H1 (cell line): ENCODE measurements around the gene HSPA6. TPM values are rescaled to one million over a fixed set of nuclear protein-coding genes. Genes with fewer than 3 reads are reported as not detected.
"Not testable (repeated sequence)": the region's sequence is repeated elsewhere in the genome, so short reads cannot be mapped to it uniquely, and the experiment has no call there.

Experiments used
- CTCF ChIA-PET: fragments of 300-600 bp; sonication (Branson Sonifier 250); formaldehyde crosslinking; loops from one replicate; lab custom pipeline; 2021; ENCODE audit not compliant: partially characterized antibody; lab: Charles Lee
- POLR2A ChIA-PET: fragments of 300-600 bp; sonication (Branson Sonifier 250); formaldehyde crosslinking; loops from one replicate; lab custom pipeline; 2021; ENCODE audit warnings: inconsistent platforms; ENCODE audit not compliant: partially characterized antibody; lab: Charles Lee
- DNase-seq, 2 experiments: peaks; one replicate each; pipeline versions ENCODE4 v3.0.0 to v3.0.0-alpha.2; 2010 to 2022; ENCODE audit warnings: low spot score in 2 of 2, low read depth in 1 of 2, mixed read lengths in 1 of 2
- FAIRE-seq: peaks from 2 replicates; lab custom pipeline; 2011; peaks lifted over from hg19 to GRCh38; lab: Jason Lieb, UNC
- H2AFZ ChIP-seq: 2 replicates; pipeline ENCODE4 v1.8.1; 2012; ENCODE audit warnings: low read length, inconsistent platforms
- H2AK5ac ChIP-seq: 2 replicates; pipeline ENCODE4 v1.6.1; 2013; ENCODE audit warnings: low read depth, low read length
- H2BK120ac ChIP-seq: replicated peaks from 2 replicates; pipeline ENCODE3; 2013; ENCODE audit warnings: low read depth, low read length, inconsistent platforms
- H2BK12ac ChIP-seq: 2 replicates; pipeline ENCODE4 v1.6.1; 2013; ENCODE audit warnings: low read depth, low read length
- H2BK15ac ChIP-seq: 2 replicates; pipeline ENCODE4 v1.6.1; 2013; ENCODE audit warnings: low read length
- H2BK20ac ChIP-seq: 2 replicates; pipeline ENCODE4 v1.6.1; 2013; ENCODE audit warnings: low read length
- H2BK5ac ChIP-seq: 2 replicates; pipeline ENCODE4 v1.6.1; 2013; ENCODE audit warnings: low read depth, low read length
- H3K14ac ChIP-seq: 2 replicates; pipeline ENCODE4 v1.6.1; 2013; ENCODE audit warnings: inconsistent platforms; ENCODE audit not compliant: insufficient read length
- H3K18ac ChIP-seq: 2 replicates; pipeline ENCODE4 v1.6.1; 2013; ENCODE audit warnings: low read length; ENCODE audit errors: extremely low read depth
- H3K23ac ChIP-seq: 2 replicates; pipeline ENCODE4 v1.6.1; 2013; ENCODE audit warnings: inconsistent platforms; ENCODE audit not compliant: insufficient read length
- H3K23me2 ChIP-seq: 2 replicates; pipeline ENCODE4 v1.6.1; 2013; ENCODE audit warnings: low read depth, low read length
- H3K27ac ChIP-seq: 2 replicates; pipeline ENCODE4 v1.6.1; 2011; ENCODE audit warnings: low read depth, low read length, inconsistent platforms
- H3K27me3 ChIP-seq, 4 experiments: replicated peaks in 1 of 4; 1 replicate in 1 of 4; 2 replicates in 3 of 4; pipeline versions ENCODE4 v1.6.1 to v1.8.1; 2011 to 2013; ENCODE audit warnings: low read length in 3 of 4, mild to moderate bottlenecking in 3 of 4, inconsistent platforms in 2 of 4, mixed read lengths in 2 of 4, moderate library complexity in 1 of 4; ENCODE audit not compliant: control insufficient read depth in 3 of 4, insufficient read depth in 3 of 4; ENCODE audit errors: extremely low read depth in 1 of 4
- H3K36me3 ChIP-seq, 4 experiments: 2 replicates each; pipeline versions ENCODE4 v1.6.1 to v1.8.1; 2011 to 2013; ENCODE audit warnings: mild to moderate bottlenecking in 4 of 4, low read length in 3 of 4, moderate library complexity in 2 of 4, control low read depth in 1 of 4, inconsistent platforms in 1 of 4; ENCODE audit not compliant: insufficient read depth in 4 of 4, control insufficient read depth in 2 of 4
- H3K4ac ChIP-seq: replicated peaks from 2 replicates; pipeline ENCODE3; 2013; ENCODE audit warnings: low read length, low read depth, mixed read lengths, inconsistent platforms; ENCODE audit not compliant: insufficient read length
- H3K4me1 ChIP-seq, 4 experiments: replicated peaks in 1 of 4; 1 replicate in 1 of 4; 2 replicates in 3 of 4; pipeline versions ENCODE4 v1.6.1 to v1.8.1; 2011 to 2013; ENCODE audit warnings: low read length in 3 of 4, inconsistent platforms in 2 of 4, mixed read lengths in 1 of 4; ENCODE audit not compliant: insufficient read depth in 4 of 4, control insufficient read depth in 3 of 4
- H3K4me2 ChIP-seq, 2 experiments: 2 replicates each; pipeline versions ENCODE4 v1.6.1 to v1.8.1; 2011 to 2013; ENCODE audit warnings: low read depth in 2 of 2, low read length in 2 of 2, control low read depth in 1 of 2, inconsistent platforms in 1 of 2, mild to moderate bottlenecking in 1 of 2; ENCODE audit not compliant: insufficient read depth in 1 of 2
- H3K4me3 ChIP-seq, 4 experiments: fragments of 200-600, 300-600 bp in 1 of 4; sonication (generic), shearing (Covaris generic), sonication (Bioruptor Twin) in 1 of 4; 2 replicates each; pipeline versions ENCODE4 v1.5.1 to v1.8.1; 2011 to 2016; ENCODE audit warnings: low read length in 4 of 4, low read depth in 3 of 4, control low read depth in 2 of 4, inconsistent platforms in 2 of 4, mild to moderate bottlenecking in 2 of 4, mixed read lengths in 1 of 4, moderate library complexity in 1 of 4; ENCODE audit not compliant: insufficient read depth in 2 of 4; ENCODE audit errors: extremely low read depth in 1 of 4
- H3K56ac ChIP-seq: replicated peaks from 2 replicates; pipeline ENCODE3; 2013; ENCODE audit warnings: low read depth, mild to moderate bottlenecking, mixed read lengths, low read length, inconsistent platforms; ENCODE audit not compliant: insufficient read length
- H3K79me1 ChIP-seq: 2 replicates; pipeline ENCODE4 v1.6.1; 2013; ENCODE audit warnings: low read depth, low read length, control low read depth
- H3K79me2 ChIP-seq, 2 experiments: 2 replicates each; pipeline versions ENCODE4 v1.6.1 to v1.8.1; 2012 to 2013; ENCODE audit warnings: low read length in 2 of 2, mild to moderate bottlenecking in 2 of 2, inconsistent platforms in 1 of 2; ENCODE audit not compliant: insufficient read depth in 2 of 2, control insufficient read depth in 1 of 2
- H3K9ac ChIP-seq, 4 experiments: replicated peaks in 1 of 4; 1 replicate in 1 of 4; 2 replicates in 3 of 4; pipeline versions ENCODE4 v1.6.1 to v1.8.1; 2011 to 2013; ENCODE audit warnings: low read depth in 3 of 4, low read length in 3 of 4, control low read depth in 2 of 4, mild to moderate bottlenecking in 2 of 4, moderate library complexity in 2 of 4, inconsistent platforms in 1 of 4; ENCODE audit errors: extremely low read depth in 1 of 4
- H3K9me3 ChIP-seq, 2 experiments: 2 replicates each; pipeline versions ENCODE4 v1.6.1 to v1.8.1; 2012 to 2013; ENCODE audit warnings: mild to moderate bottlenecking in 2 of 2, moderate library complexity in 2 of 2, control low read depth in 1 of 2, inconsistent platforms in 1 of 2, low read depth in 1 of 2, low read length in 1 of 2, mixed read lengths in 1 of 2; ENCODE audit not compliant: insufficient read depth in 2 of 2
- H4K20me1 ChIP-seq, 2 experiments: replicated peaks in 1 of 2; 2 replicates each; pipeline versions ENCODE3 to v1.8.1; 2011 to 2013; ENCODE audit warnings: inconsistent platforms in 2 of 2, low read length in 2 of 2, mild to moderate bottlenecking in 1 of 2; ENCODE audit not compliant: insufficient read depth in 2 of 2, control insufficient read depth in 1 of 2
- H4K5ac ChIP-seq: 2 replicates; pipeline ENCODE4 v1.6.1; 2013; ENCODE audit warnings: low read length, low read depth, mixed read lengths, inconsistent platforms; ENCODE audit not compliant: insufficient read length
- H4K8ac ChIP-seq: 2 replicates; pipeline ENCODE4 v1.8.0; 2013; ENCODE audit warnings: mild to moderate bottlenecking, moderate library complexity, low read length, inconsistent platforms; ENCODE audit not compliant: insufficient read depth; ENCODE audit errors: extremely low read depth
- H4K91ac ChIP-seq: replicated peaks from 2 replicates; pipeline ENCODE3; 2013; ENCODE audit warnings: low read length, mixed read lengths, inconsistent platforms; ENCODE audit not compliant: insufficient read length
- WGBS, 2 experiments: shearing (Covaris generic) in 1 of 2; methylation state at CpG; one replicate each; pipeline versions ENCODE4 v1.1.6 to v1.1.7; 2013 to 2015; ENCODE audit warnings: low lambda C conversion rate in 2 of 2, mixed read lengths in 2 of 2, inconsistent platforms in 1 of 2, low coverage in 1 of 2, missing lambda C conversion rate in 1 of 2; ENCODE audit not compliant: insufficient replicate concordance in 2 of 2, insufficient coverage in 1 of 2, insufficient read length in 1 of 2; ENCODE audit errors: extremely low coverage in 1 of 2, missing lambda C conversion rate in 1 of 2; 5-methylcytosine and 5-hydroxymethylcytosine counted together
- polyA plus RNA-seq, 7 experiments: library from polyadenylated mRNA; depleted of rRNA in 3 of 7; stranded (reverse) in 5 of 7; unstranded in 2 of 7; fragments of >200 nt in 5 of 7; fragments of 200-250 nt in 2 of 7; gene quantifications; 1 replicate in 5 of 7; 2 replicates in 1 of 7; 4 replicates in 1 of 7; pipeline versions ENCODE4 v1.2.1 to v1.2.3, GENCODE V29; 2011 to 2013; ENCODE audit warnings: missing spikeins in 2 of 7, mixed read lengths in 2 of 7
- total RNA-seq: library from RNA; stranded (reverse); fragmentation: NEBNext Ultra II Directional; extraction: Animal tissue kit (Norgen Biotek cat#: 25700); gene quantifications from 2 replicates; pipeline ENCODE4 v1.2.1, GENCODE V29; 2021

The HSPA6 gene
- total and polyA plus RNA-seq, 2 of the 8 experiments (the other 6 are each of a cell fraction or from before 2014, with no cell fraction given): 0.06 to 0.15 TPM

DNA sequence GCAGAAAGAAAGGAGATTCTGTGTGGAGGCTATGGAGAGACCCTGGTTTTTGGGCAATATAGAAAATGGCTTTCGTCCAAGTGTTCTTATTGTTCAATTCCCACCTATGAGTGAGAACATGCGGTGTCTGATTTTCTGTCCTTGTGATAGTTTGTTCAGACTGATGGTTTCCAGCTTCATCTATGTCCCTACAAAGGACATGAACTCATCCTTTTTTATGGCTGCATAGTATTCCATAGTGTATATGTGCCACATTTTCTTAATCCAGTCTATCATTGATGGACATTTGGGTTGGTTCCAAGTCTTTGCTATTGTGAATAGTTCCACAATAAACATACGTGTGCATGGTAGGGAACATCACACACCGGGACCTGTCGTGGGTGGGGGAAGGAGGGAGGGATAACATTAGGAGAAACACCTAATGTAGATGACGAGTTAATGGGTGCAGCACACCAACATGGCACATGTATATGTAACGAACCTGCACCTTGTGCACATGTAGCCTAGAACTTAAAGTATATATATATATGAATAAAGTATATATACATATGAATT is 14.7 kb downstream of the HSPA6 start:
- H3K23ac ChIP-seq, H2BK15ac ChIP-seq, H2AK5ac ChIP-seq, H2BK12ac ChIP-seq, H3K27me3 ChIP-seq, H2BK5ac ChIP-seq, H2AFZ ChIP-seq, H3K9ac ChIP-seq, POLR2A ChIA-PET, H4K91ac ChIP-seq, H3K14ac ChIP-seq, H3K23me2 ChIP-seq, H3K9me3 ChIP-seq, H3K36me3 ChIP-seq, FAIRE-seq, H4K5ac ChIP-seq, H3K4ac ChIP-seq, H2BK20ac ChIP-seq, H2BK120ac ChIP-seq, H3K56ac ChIP-seq, H3K4me1 ChIP-seq, H4K8ac ChIP-seq, H3K79me2 ChIP-seq, H3K18ac ChIP-seq, H3K79me1 ChIP-seq, DNase-seq, H4K20me1 ChIP-seq, H3K27ac ChIP-seq: not testable (repeated sequence)
- 92% methylated on average over 7 of the region's 7 CpGs; no CpG with 5 or more reads in 1 of the 2 experiments for WGBS, 2 experiments
- CTCF ChIA-PET: interaction anchor here (1.0 kb wide), 1 partner anchor 49 kb away, joined by 3 read pairs; no protein-coding TSS in a partner anchor
- Histone ChIP-seq H3K4me3 (peak overlapping the region in 3 of 4 experiments; percentile 64 to 88 (median 64); a peak in 3 of 8 replicates), H3K4me2 (peak overlapping the region; percentile 42 to 61)
